Body of pancreas (tissue), 4 donors: ENCODE measurements around the gene ANKRD24.

Experiments used
- CTCF ChIP-seq, 7 experiments: fragments of 450-650 bp in 4 of 7; fragments of 200-600 bp in 3 of 7; sonication (generic) in 3 of 7; IDR thresholded peaks; one replicate each; pipeline ENCODE4 v1.5.1; 2016 to 2019; ENCODE audit warnings: antibody characterized with exemption in 7 of 7
- POLR2A ChIP-seq, 3 donors: fragments of 450-650 bp; IDR thresholded peaks; one replicate each; pipeline ENCODE4 v1.6.1; 2016; ENCODE audit warnings: antibody characterized with exemption in 3 of 3, mild to moderate bottlenecking in 2 of 3

GRCh38 chr19:4234142-4234861, 51.8 kb downstream of the ANKRD24 start:
- TF ChIP-seq CTCF (IDR thresholded peaks at IDR 0.05) (no peak), POLR2A (IDR thresholded peaks at IDR 0.05) (no peak)
